Left renal cortex interstitium (tissue), 4 donors: ENCODE results near the gene SLC41A3. TPM values are rescaled to one million over a fixed set of nuclear protein-coding genes. Genes with fewer than 3 reads are reported as not detected.
"Not testable (repeated sequence)": the region's sequence is repeated elsewhere in the genome, so short reads cannot be mapped to it uniquely, and the experiment has no call there.

Source experiments
- DNase-seq, 4 donors: peaks; one replicate each; pipeline ENCODE4 v3.0.0-alpha.2; 2013; ENCODE audit warnings: low read depth in 4 of 4, low spot score in 2 of 4, missing footprints in 1 of 4
- polyA plus RNA-seq, 4 donors: library from polyadenylated mRNA; unstranded; fragments of 120-200 nt; gene quantifications; one replicate each; pipeline ENCODE4 v1.2.1, GENCODE V29; 2013; ENCODE audit not compliant: insufficient read length in 4 of 4

Gene SLC41A3
- polyA plus RNA-seq, 4 donors = 64.6 to 95.5 (median 79.9) TPM

GRCh38 chr3:126107203-126107939, 23.4 kb upstream of the SLC41A3 start:
- no peak for DNase-seq

DNA sequence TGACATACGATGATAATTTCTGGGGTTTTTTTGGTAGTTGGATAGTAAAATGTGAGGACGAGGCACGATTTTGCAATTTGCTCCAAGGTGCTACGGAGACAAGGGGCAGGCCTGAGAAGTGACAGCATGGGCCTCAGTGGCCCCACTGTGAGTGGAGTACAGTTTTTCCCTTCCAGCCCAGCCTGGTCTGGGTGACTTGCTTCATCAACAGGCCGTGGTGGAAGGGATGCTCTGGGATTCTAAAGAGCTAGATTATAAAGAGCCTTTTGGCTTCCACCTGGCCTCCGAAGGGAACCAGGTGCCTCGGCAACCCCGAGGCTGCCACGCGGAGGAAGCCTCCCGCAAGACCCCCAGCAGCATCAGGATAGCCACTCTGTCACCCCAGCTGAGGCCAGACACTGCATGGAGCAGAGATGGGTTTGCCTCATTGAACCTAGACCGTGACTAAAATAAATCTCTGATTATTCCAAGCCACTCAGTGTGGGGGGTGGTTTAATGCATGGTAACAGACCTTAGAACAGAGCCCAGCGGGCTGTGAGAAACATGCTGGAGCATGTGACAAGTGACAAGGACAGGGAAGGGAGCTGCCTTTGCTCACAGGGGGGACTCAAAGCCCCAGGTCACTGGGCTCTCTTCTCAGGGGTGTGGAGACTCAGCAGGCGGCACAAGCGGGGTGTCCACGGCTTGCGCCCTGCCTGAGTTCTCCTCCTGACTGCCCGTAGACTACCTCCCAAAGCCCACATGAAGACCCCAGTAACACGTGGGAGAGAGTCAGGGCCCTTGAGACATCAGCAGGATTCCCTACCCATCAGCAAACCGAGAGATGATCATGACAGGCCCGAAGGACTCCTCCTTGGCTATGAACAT, 22.6 kb upstream of the SLC41A3 start:
- no peak for DNase-seq

GRCh38 chr3:126105691-126106187, 21.8 kb upstream of the SLC41A3 start:
- DNase-seq = no peak

GRCh38 chr3:126104742-126105605, 21.1 kb upstream of the SLC41A3 start:
- no peak for DNase-seq

- DNase-seq = no peak
These were observed 20.2 kb upstream of the SLC41A3 start for GRCh38 chr3:126104028-126104635.

DNA sequence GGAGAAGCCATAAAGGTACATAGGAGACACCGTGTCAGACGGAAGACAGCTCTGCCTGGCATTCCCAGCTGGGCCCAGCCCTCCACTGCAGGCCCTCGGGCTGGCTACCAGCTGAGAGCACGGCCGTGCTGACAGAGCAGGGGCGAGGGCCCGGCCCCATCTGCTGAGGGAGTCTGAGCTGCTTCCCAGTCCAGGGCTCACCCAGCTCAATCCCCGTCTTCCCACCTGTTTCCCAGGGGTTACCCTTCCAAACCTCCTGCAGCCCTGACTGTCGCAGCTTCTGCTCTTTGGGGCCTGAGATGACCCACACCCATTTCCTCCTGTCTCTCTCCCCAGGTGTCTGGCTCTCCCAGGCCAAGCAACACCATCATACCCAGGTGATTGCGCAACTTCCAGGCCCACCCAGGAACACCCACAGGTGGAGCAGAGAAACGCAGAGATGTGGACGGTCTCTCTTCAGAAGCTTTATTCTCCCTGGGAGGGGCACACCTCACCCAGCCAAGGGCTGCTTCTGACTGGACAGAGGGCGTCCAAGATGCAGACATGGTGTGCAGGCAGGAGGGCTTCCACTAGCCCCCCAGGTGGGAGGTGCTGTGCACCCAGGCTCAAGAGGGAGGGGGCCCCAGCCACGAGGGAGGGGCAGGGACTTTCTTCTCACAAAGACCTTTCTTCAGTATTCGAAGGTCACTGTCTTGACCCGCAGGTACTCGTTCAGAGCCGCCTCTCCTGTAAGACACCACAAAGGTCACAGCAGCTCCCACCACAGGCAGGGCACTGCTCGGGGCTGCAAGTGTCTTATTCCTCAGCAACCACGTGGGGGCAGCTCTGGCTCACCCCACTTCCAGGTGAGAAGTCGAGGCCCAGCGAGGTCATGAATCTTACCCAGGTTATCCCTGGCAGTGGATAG, 19.4 kb upstream of the SLC41A3 start:
- DNase-seq = no peak

GRCh38 chr3:126102530-126102951, 18.6 kb upstream of the SLC41A3 start:
- no peak for DNase-seq

DNA sequence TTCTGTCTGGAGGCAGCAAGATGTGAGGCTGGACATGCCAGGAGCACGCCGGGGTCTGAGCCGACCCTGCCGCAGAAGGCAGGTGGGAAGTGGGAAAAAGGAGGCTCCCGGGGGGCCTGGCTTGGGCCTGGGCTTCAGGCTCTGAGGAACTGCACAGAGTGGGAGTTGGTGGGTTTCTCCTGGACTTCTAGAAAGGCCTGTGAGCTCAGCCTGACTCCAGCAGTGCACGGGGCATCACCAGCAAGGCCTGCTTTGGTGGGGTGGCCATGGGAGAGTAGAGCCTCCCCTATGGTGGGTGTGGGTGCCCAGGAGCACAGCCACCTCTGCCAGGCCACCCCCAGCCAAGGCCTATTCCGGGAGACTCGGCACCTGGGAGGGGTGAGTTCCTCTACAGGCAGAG, 18.1 kb upstream of the SLC41A3 start:
- no peak for DNase-seq

DNA sequence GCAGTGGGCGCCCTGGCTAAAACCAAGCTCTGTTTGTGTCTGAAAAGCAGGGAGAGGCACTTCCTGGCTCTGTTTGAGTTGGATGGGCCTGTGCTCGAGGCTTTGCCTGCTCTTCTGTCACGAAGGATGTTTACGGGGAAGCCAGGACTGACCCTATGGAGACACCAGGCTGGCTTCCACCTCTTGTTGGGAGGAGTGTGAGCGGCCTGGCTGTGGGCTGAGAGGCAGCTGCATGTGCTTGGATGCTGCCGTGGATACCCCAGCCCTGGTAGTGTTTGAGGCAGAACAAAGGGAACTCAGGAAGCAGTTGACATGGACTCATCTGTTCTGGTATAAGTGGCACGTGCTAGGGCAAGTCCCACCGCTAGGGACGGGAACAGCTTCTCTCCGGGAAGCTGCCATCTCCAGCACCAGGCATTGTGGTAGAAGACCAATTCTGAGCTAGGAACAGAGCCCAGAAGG, 17.6 kb upstream of the SLC41A3 start:
- DNase-seq = no peak

GRCh38 chr3:126100634-126101301, 16.8 kb upstream of the SLC41A3 start:
- DNase-seq = no peak

- DNase-seq = no peak
These were observed 16.3 kb upstream of the SLC41A3 start for GRCh38 chr3:126100269-126100633.

DNA sequence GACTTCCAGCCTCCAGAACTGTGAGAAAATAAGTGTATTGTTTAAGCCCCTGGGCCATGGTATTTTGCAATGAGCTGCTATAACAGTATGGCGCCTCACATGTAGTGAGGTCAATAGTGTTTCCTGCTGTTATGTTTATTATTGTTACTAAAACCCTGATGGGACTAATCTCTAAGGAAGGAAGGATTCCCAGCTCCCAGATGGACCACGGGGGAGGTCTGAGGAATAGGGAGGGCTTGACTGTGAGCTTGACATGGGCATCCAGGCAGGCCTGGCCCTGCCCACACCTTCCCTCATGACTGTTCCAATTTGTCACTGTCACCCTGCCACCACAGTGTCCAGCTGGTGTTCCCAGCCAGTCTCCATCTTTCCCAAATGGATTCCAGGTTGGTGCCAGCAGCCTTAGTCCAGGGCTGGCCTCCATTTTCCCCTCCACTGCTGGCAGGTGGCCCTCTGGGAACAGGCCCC, 14.5 kb upstream of the SLC41A3 start:
- no peak for DNase-seq

- DNase-seq = no peak
These were observed 13.9 kb upstream of the SLC41A3 start for GRCh38 chr3:126097801-126098200.

DNA sequence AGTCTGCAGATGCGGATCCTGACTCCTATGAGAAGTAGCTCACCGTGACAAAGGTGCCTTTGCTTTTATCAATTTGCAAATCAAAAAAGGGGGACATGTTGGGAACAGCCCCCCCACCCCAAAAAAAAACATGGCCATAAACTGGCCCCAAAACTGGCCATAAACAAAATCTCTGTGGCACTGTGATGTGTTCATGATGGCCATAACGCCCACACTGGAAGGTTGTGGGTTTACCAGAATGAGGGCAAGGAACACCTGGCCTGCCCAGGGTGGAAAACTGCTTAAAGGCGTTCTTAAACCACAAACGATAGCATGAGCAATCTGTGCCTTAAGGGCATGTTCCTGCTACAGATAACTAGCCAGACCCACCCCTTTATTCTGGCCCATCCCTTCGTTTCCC, 12.3 kb upstream of the SLC41A3 start:
- not testable (repeated sequence) for DNase-seq

GRCh38 chr3:126092128-126092527, 8.2 kb upstream of the SLC41A3 start:
- not testable (repeated sequence) for DNase-seq

- no peak for DNase-seq
These were observed 3.7 kb upstream of the SLC41A3 start for GRCh38 chr3:126087552-126088175.

DNA sequence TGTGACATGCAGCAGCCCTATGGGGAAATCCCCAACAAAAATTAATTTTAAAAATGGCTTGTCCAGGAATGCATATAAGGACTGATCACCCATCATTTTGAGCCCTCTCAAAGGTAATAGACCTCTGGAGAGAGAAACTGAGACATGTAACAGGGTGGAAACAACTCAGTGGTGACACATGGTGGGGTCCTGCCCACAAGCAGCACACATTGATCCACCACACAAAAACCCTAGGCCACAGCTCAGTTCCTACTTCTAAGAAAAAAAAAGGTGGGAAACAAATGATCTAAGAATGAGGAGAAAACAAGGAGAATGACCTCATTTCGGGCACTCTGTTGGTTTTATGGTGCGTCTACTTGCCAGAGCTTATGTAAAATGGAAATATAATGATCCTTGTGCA, 1.9 kb upstream of the SLC41A3 start:
- DNase-seq = no peak

DNA sequence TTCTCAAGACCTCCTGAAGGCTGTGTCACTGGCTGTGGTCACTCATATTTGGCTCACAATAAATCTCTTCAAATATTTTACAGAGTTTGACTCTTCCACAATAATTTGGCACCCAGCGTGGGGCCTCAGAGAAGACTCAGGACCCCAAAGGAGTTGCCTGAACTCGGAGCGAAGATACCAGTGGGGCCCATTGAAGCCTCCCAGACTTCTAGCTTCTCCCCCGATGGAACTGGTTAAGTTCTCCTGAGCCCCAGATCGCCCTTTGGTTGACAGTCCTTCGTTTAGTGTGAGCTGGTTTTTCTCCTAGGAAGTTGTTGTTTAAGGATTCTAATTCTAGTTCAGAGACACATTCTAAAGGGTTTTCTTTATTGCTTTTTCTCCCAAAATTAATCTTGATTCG, 1.4 kb upstream of the SLC41A3 start:
- no peak for DNase-seq
